Measurements from ENCODE around the gene PRKCG. TPM values are rescaled to one million over a fixed set of nuclear protein-coding genes. Genes with fewer than 3 reads are reported as not detected.

PRKCG gene
- polyA plus RNA-seq, 1 experiment, result 0.09 TPM

DNA sequence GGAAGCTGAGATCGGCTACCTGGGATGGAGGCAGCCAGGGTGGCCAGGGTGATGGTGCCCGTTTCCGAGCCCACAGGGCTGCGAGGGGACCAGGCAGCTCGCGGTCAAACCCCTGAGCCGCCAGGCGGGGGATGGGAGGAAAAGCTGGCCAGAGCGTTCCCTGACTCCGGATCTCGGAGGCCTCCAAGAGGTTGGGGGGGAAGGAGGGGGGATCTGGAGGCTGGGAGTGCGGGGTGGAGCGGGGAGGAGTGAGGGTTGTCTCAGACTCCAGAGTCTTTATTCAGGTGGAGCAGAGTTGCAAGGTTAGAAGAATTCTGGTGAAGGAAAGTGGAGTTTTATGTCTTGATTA, 28.1 kb downstream of the PRKCG start:
- H3K27ac ChIP-seq (ENCODE audit: low read depth, low read length), result no peak overlapping the region
- TF ChIP-seq CTCF (IDR thresholded peaks at IDR 0.05; ENCODE audit: low read depth, low read length), result no peak
- peaks cover 10% of the 10 kb centered on the region for H3K27me3 ChIP-seq (ENCODE audit: control insufficient read depth, insufficient read depth, low read length)
- DNase-seq (ENCODE audit: low read depth, low spot score), result no peak
- no peaks in the 10 kb centered on the region; the same call in 1 of the 2 replicates for H3K9me3 ChIP-seq (ENCODE audit: control insufficient read depth, insufficient read depth, low read length)
- POLR2A ChIA-PET, result no interaction called here
- CTCF ChIA-PET, result interaction anchor here (0.6 to 1.2 kb wide), 2 partner anchors 98 to 117 kb away, joined by 3 read pairs; no protein-coding TSS in a partner anchor
- peak overlapping the region; percentile 71 for H3K4me3 ChIP-seq (ENCODE audit: low read depth, low read length)

- POLR2A ChIA-PET, result no interaction called here
- DNase-seq (ENCODE audit: low read depth, low spot score), result no peak
- Histone ChIP-seq H3K9me3 (ENCODE audit: control insufficient read depth, insufficient read depth, low read length) (no peaks in the 10 kb centered on the region; the same call in 1 of the 2 replicates), H3K27me3 (ENCODE audit: control insufficient read depth, insufficient read depth, low read length) (peaks cover 4% of the 10 kb centered on the region), H3K27ac (ENCODE audit: low read depth, low read length) (no peak overlapping the region), H3K4me3 (ENCODE audit: low read depth, low read length) (no peak overlapping the region)
- CTCF ChIA-PET, result interaction anchor here (0.5 kb wide), 1 partner anchor 66 kb away, joined by 3 read pairs; no protein-coding TSS in a partner anchor
- 0 out of 2 replicates have a peak, but pooled peaks have one; percentile 7 for TF ChIP-seq CTCF (IDR thresholded peaks at IDR 0.05; ENCODE audit: low read depth, low read length)
These were observed 30.7 kb downstream of the PRKCG start for GRCh38 chr19:53912653-53913052.

GRCh38 chr19:53915000-53915399, 33.0 kb downstream of the PRKCG start:
- ChIA-PET POLR2A (no interaction called here), CTCF (no interaction called here)
- no peak overlapping the region for H3K27ac ChIP-seq (ENCODE audit: low read depth, low read length)
- no peaks in the 10 kb centered on the region for H3K27me3 ChIP-seq (ENCODE audit: control insufficient read depth, insufficient read depth, low read length)
- TF ChIP-seq CTCF (IDR thresholded peaks at IDR 0.05; ENCODE audit: low read depth, low read length), result no peak
- no peaks in the 10 kb centered on the region for H3K9me3 ChIP-seq (ENCODE audit: control insufficient read depth, insufficient read depth, low read length)
- no peak overlapping the region for H3K4me3 ChIP-seq (ENCODE audit: low read depth, low read length)
- no peak for DNase-seq (ENCODE audit: low read depth, low spot score)

DNA sequence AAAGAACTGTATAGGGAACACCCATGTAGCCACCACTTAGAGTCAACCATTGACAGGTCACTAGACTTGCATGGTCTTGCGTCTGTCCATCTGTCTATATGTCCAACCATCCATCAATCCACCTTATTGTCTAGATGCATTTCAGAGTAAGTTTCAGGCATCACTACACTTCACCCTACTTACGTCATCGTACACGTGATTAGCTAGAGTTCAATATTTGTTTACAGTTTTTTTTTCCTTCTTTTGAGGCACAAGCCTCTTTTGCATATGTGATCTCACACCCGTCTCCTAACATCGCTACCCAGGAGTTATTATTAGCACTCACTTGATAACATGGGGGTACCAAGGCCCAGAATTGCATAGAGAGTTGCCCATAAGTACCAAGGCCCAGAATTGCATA, 34.0 kb downstream of the PRKCG start:
- no peaks in the 10 kb centered on the region for H3K9me3 ChIP-seq (ENCODE audit: control insufficient read depth, insufficient read depth, low read length)
- TF ChIP-seq CTCF (IDR thresholded peaks at IDR 0.05; ENCODE audit: low read depth, low read length), result no peak
- ChIA-PET CTCF (no interaction called here), POLR2A (no interaction called here)
- DNase-seq (ENCODE audit: low read depth, low spot score), result no peak
- no peak overlapping the region for H3K27ac ChIP-seq (ENCODE audit: low read depth, low read length)
- H3K27me3 ChIP-seq (ENCODE audit: control insufficient read depth, insufficient read depth, low read length), result no peaks in the 10 kb centered on the region
- H3K4me3 ChIP-seq (ENCODE audit: low read depth, low read length), result no peak overlapping the region

DNA sequence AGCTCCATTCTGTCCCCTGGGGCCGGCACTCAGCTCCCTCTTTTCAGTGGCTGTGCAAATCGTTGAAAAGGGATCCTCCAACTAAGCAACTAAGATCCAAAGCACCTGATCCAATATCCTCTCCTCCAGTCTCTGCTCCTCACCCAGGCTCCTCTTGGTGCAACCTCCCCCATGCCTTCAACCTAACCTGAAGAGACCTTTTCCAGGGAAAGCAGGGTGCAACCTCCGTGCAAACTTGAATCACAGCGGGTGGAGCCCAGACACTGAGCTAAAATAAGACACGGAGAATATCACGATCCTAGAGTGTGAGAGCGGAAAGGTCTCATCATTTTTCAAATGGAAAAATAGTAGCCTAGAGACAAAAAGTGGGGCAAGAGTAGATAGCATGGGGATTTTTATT, 35.4 kb downstream of the PRKCG start:
- H3K9me3 ChIP-seq (ENCODE audit: control insufficient read depth, insufficient read depth, low read length), result no peaks in the 10 kb centered on the region
- H3K4me3 ChIP-seq (ENCODE audit: low read depth, low read length), result no peak overlapping the region
- H3K27me3 ChIP-seq (ENCODE audit: control insufficient read depth, insufficient read depth, low read length), result no peaks in the 10 kb centered on the region
- no peak for TF ChIP-seq CTCF (IDR thresholded peaks at IDR 0.05; ENCODE audit: low read depth, low read length)
- ChIA-PET CTCF (interaction anchor here (0.9 to 1.3 kb wide), 2 partner anchors 11 to 113 kb away, joined by 3 to 4 read pairs; no protein-coding TSS in a partner anchor), POLR2A (no interaction called here)
- no peak overlapping the region for H3K27ac ChIP-seq (ENCODE audit: low read depth, low read length)
- DNase-seq (ENCODE audit: low read depth, low spot score), result no peak

Data from AG04450 (cell line).